ENCODE measurements around the gene ALDH1L1.

GRCh38 chr3:126083511-126083912 lies 96.9 kb downstream of the ALDH1L1 start:
- TF ChIP-seq POLR2AphosphoS5 (IDR thresholded peaks at IDR 0.05; ENCODE audit: low read depth, low read length) = no peak
- TF ChIP-seq POLR2A (IDR thresholded peaks at IDR 0.05; ENCODE audit: low read depth, low read length) = no peak; the same call in 1 of the 2 replicates
